GM18505 (cell line): Measurements from ENCODE around the gene ZNF32.
A peak's percentile ranks its signal among the peaks of the same experiment; 100 is the strongest.

Source experiments
- ATAC-seq: cut with Tn5 transposase; IDR thresholded peaks from one replicate; pipeline ENCODE4 v1.9.1; 2021; ENCODE audit not compliant: unreplicated experiment
- POLR2A ChIP-seq: IDR thresholded peaks from 4 replicates; pipeline ENCODE4 v1.6.1; 2011; ENCODE audit warnings: borderline replicate concordance; ENCODE audit not compliant: insufficient read depth, insufficient read length; ENCODE audit errors: extremely low read depth

The ZNF32 gene

DNA sequence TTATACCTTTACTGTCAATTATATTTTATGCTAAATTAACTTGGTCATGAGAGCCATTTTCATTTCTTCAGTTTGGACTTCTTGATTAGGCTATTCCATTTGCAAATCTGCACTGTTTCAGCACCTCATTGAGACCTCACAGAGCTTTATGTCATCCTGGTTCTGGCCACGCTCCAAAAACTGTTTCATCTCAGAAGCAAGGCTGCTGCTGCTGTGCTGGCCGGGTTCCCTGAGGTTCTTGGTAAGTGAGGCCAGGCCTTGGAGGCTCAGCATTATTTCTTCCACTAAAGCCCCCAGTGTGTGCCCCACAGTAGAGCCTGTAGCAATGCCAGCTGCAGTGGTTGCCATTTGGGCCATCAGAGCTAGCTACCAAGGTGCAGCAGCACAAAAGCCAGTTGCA lies 50.2 kb downstream of the ZNF32 start:
- no peak for TF ChIP-seq POLR2A
- no peak for ATAC-seq

DNA sequence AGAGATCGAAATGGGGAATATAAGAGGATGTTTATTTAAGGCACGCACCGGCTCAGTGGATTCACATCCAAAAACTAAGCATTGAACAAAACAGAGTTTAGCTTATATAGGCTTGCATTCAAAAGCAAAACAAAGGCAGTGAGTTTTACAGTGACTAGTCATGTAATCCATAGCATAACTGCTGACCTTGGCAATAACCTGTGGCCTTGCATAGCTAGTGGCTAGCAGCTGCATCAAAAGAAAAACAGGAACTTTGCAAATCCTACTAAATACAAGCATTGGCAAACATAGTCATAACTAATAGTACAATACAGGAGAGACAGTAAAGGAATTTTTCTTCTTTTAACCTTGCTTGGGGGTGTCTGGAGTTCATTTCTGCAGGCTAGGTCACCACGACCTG lies 52.1 kb downstream of the ZNF32 start:
- ATAC-seq, result no peak
- TF ChIP-seq POLR2A, result no peak

DNA sequence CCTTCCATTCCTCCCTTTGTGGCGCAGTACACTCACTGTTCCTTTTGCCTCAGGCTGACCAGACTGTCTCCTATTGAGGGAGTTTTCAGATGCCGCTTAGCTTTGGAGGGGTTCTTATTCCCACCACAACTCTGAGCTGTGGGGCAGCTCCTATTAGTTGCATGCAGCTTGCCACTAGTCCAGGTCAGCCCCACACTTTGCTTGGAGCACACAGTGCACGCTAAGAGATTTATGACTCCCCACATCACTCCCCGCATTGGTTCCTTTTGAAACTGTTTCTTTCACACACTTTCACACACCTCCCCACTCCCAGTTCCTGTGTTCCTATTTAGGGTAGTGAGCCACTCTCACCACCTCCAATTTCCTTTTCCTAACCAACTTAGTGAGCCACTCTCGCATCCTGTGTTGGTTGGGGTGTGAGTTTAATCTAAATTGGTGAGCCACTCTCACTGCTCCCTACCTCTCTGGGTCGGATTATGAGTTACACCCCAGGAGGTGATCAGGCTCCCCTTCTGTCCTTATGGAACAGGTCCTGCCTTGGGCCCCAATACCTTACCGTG lies 52.9 kb downstream of the ZNF32 start:
- ATAC-seq, result peak; percentile 50
- TF ChIP-seq POLR2A, result no peak

DNA sequence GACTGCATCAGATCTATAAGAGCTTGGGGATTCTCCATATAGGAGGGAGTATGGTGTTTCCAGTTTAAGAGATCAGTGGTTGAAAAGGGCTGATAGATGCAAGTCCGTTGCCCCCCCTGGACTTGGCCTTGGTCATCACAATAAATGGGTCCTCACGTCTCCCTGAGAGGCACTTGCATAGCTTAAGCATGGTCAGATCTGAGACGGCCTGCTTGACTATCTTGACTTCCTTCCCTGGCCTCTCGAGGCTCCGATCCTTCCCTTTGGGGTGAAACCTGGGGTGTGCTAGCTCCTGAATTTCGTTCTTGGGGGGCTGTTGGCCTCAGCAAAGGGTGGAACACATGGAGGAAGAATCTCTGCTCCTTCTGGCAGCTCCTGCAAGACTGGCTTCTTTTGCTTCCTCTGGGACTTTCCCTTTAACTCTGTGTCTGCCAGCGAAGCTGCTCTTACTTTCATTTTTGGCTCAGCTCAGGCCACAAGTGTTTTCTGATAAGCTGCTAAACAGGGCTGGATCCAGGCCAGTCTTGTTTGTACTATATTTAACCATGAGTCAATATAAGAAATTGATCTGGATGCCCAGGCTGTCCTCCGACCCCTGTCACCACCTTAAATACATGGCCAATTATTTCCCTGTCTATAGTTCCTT lies 53.6 kb downstream of the ZNF32 start:
- ATAC-seq, result peak; percentile 94

More for the DNA sequence above, 53.6 kb downstream of the ZNF32 start:
- no peak for TF ChIP-seq POLR2A
